Bronchial epithelial cell (primary cell): ENCODE measurements around the gene ANO1. TPM values are rescaled to one million over a fixed set of nuclear protein-coding genes. Genes with fewer than 3 reads are reported as not detected.
A peak's percentile ranks its signal among the peaks of the same experiment; 100 is the strongest.

Source experiments
- DNase-seq: peaks from one replicate; pipeline ENCODE4 v3.0.0-alpha.2; 2010; ENCODE audit warnings: low read depth
- FAIRE-seq: peaks from 2 replicates; lab custom pipeline; 2011; peaks lifted over from hg19 to GRCh38; lab: Jason Lieb, UNC
- H3K27me3 ChIP-seq: 2 replicates; pipeline ENCODE4 v1.5.1; 2011; ENCODE audit warnings: low read length; ENCODE audit not compliant: control insufficient read depth, insufficient read depth
- H3K36me3 ChIP-seq: 2 replicates; pipeline ENCODE4 v1.5.1; 2011; ENCODE audit warnings: low read length; ENCODE audit not compliant: control insufficient read depth, insufficient read depth
- H3K4me3 ChIP-seq: 2 replicates; pipeline ENCODE4 v1.5.1; 2011; ENCODE audit warnings: mild to moderate bottlenecking, low read depth, low read length, control low read depth
- total RNA-seq: library from RNA; depleted of rRNA; stranded (reverse); fragments of >200 nt; gene quantifications from 2 replicates; pipeline ENCODE4 v1.2.1, GENCODE V29; 2014
- TF ChIP-seq, protein P1 (sequence below): IDR thresholded peaks from 2 replicates; pipeline ENCODE4 v1.5.1; 2011; ENCODE audit warnings: mild to moderate bottlenecking, moderate library complexity, low read length, control low read depth, inconsistent platforms; ENCODE audit not compliant: insufficient read depth, severe bottlenecking

Gene ANO1
- total RNA-seq, 1 donor from 2014 or later, result 1.3 TPM

DNA sequence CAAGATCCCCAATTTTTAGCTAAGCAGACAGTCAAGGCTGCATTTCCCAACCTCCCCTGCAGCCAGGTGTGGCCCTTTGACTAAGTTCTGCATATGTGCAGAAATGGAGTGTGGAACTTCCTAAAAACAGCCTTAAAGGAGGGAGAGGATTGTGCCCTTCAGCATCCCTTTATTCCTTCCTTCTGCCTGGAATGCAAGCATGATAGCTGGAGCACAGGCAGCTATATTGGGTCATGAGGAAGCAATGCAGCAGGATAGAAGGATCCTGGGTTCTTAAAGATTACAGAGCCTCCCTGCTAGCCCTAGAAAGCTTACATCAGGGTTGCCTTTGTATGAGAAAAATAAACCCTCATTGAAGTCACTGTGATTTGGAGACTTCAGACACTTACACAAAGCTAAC is 154.9 kb downstream of the ANO1 start:
- H3K27me3 ChIP-seq, result no peaks in the 10 kb centered on the region
- no peaks in the 10 kb centered on the region for H3K36me3 ChIP-seq
- TF ChIP-seq, protein P1, sequence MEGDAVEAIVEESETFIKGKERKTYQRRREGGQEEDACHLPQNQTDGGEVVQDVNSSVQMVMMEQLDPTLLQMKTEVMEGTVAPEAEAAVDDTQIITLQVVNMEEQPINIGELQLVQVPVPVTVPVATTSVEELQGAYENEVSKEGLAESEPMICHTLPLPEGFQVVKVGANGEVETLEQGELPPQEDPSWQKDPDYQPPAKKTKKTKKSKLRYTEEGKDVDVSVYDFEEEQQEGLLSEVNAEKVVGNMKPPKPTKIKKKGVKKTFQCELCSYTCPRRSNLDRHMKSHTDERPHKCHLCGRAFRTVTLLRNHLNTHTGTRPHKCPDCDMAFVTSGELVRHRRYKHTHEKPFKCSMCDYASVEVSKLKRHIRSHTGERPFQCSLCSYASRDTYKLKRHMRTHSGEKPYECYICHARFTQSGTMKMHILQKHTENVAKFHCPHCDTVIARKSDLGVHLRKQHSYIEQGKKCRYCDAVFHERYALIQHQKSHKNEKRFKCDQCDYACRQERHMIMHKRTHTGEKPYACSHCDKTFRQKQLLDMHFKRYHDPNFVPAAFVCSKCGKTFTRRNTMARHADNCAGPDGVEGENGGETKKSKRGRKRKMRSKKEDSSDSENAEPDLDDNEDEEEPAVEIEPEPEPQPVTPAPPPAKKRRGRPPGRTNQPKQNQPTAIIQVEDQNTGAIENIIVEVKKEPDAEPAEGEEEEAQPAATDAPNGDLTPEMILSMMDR, result no peak
- FAIRE-seq (no peak), DNase-seq (no peak)
- no peak overlapping the region for H3K4me3 ChIP-seq

DNA sequence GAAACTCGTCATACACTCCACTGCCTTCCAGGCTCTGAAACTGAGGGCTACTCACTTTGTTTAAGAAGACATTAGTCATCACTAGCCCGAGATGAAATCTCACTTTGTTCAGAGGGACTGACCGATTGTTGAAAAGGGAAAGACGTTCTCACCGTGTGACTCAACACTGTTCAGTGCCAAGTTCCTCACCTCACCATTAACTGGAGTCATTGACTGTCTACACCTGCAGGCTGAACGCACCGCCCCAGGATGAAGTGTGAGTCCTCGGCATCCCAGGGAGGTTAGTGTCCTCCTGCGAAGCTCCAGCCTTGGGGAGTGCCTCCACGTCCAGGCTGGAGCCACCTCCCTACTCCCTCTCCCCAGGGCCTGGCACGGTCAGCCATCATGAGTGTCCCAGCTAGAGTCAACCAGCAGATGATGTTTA is 155.4 kb downstream of the ANO1 start:
- DNase-seq (peak; percentile 100), FAIRE-seq (peak; percentile 100)
- Histone ChIP-seq H3K27me3 (no peaks in the 10 kb centered on the region), H3K4me3 (no peak overlapping the region), H3K36me3 (no peaks in the 10 kb centered on the region)
- TF ChIP-seq, protein P1, result no peak

DNA sequence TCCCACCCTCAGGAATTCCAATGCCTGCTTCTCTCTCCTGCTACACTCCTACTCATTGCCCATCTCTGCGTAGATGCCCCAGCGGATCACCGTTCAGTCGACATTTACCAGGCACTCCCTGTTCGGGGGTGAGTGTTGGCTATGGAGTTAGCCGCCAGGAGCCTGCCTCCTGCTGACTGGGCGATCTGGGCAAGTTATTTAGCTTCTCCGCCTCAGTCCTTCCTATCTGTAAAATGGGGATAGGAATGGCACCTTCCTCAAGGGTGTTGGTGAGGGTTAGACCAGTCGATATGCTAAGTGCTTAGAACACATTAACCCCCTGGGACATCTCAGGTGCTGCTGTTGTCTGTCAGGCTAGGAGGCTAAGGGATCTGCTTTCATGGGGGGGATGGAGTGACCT is 155.8 kb downstream of the ANO1 start:
- Histone ChIP-seq H3K36me3 (no peaks in the 10 kb centered on the region), H3K27me3 (no peaks in the 10 kb centered on the region), H3K4me3 (no peak overlapping the region)
- FAIRE-seq (no peak), DNase-seq (no peak)
- TF ChIP-seq, protein P1, result no peak

Other genes with a start within 250 kb of the ANO1 start
- 32.4 and 52.1 TPM in 2 replicates for gene FADD, start 125.0 kb downstream of the ANO1 start, total RNA-seq
- gene PPFIA1, start 192.4 kb downstream of the ANO1 start, total RNA-seq, result 33.0 and 35.0 TPM in 2 replicates